Measurements from ENCODE around the gene ETFBKMT. TPM values are rescaled to one million over a fixed set of nuclear protein-coding genes. Genes with fewer than 3 reads are reported as not detected.

ETFBKMT gene
- polyA plus RNA-seq, 1 donor from 2014 or later = 1.7 TPM

GRCh38 chr12:31641509-31642090 lies 17.9 kb upstream of the ETFBKMT start:
- Histone ChIP-seq H3K27ac (ENCODE audit: low read length) (no peak overlapping the region), H3F3A (ENCODE audit: insufficient read depth, low read length, poor library complexity, severe bottlenecking) (no peaks in the 10 kb centered on the region), H3K4me3 (ENCODE audit: low read length) (no peak overlapping the region), H3K4me2 (ENCODE audit: low read length) (no peak overlapping the region), H3K9ac (ENCODE audit: low read length) (no peak overlapping the region), H3K79me2 (replicated peaks; ENCODE audit: insufficient read depth, low read length) (no peaks in the 10 kb centered on the region), H3K36me3 (ENCODE audit: insufficient read depth, low read length) (no peaks in the 10 kb centered on the region), H3K27me3 (ENCODE audit: insufficient read depth, low read depth, low read length) (no peaks in the 10 kb centered on the region), H2AFZ (ENCODE audit: low read depth, low read length) (no peak overlapping the region), H3K9me2 (ENCODE audit: insufficient read depth, low read length) (no peaks in the 10 kb centered on the region), H4K20me1 (ENCODE audit: insufficient read depth) (no peaks in the 10 kb centered on the region), H3K9me3 (ENCODE audit: low read length) (no peaks in the 10 kb centered on the region)
- no peak for TF ChIP-seq EZH2 (IDR thresholded peaks at IDR 0.05; ENCODE audit: borderline replicate concordance, insufficient read depth, low read length, poor library complexity, severe bottlenecking)
- no peak for TF ChIP-seq SMC3 (conservative IDR thresholded peaks at IDR 0.05; ENCODE audit: poor library complexity)
- TF ChIP-seq EP300 (conservative IDR thresholded peaks at IDR 0.05; ENCODE audit: poor library complexity, severe bottlenecking) = no peak
- no peak for TF ChIP-seq TAF1 (IDR thresholded peaks at IDR 0.05; ENCODE audit: low read depth)
- no peak for TF ChIP-seq RAD21 (conservative IDR thresholded peaks at IDR 0.05)

GRCh38 chr12:31644536-31644935 lies 15.0 kb upstream of the ETFBKMT start:
- H2AFZ ChIP-seq (ENCODE audit: low read depth, low read length) = no peak overlapping the region
- TF ChIP-seq POLR2AphosphoS5 (IDR thresholded peaks at IDR 0.05) (no peak), TAF1 (IDR thresholded peaks at IDR 0.05; ENCODE audit: low read depth) (no peak), EZH2 (IDR thresholded peaks at IDR 0.05; ENCODE audit: borderline replicate concordance, insufficient read depth, low read length, poor library complexity, severe bottlenecking) (no peak), SMC3 (conservative IDR thresholded peaks at IDR 0.05; ENCODE audit: poor library complexity) (no peak), EP300 (conservative IDR thresholded peaks at IDR 0.05; ENCODE audit: poor library complexity, severe bottlenecking) (no peak)
- H3K4me3 ChIP-seq (ENCODE audit: low read length) = no peak overlapping the region
- no peak overlapping the region for H3K4me2 ChIP-seq (ENCODE audit: low read length)
- H3K9me3 ChIP-seq (ENCODE audit: low read length) = no peaks in the 10 kb centered on the region
- H3K36me3 ChIP-seq (ENCODE audit: insufficient read depth, low read length) = no peaks in the 10 kb centered on the region
- no peaks in the 10 kb centered on the region for H3K9me2 ChIP-seq (ENCODE audit: insufficient read depth, low read length)
- no peak overlapping the region for H3K9ac ChIP-seq (ENCODE audit: low read length)
- no peaks in the 10 kb centered on the region for H3F3A ChIP-seq (ENCODE audit: insufficient read depth, low read length, poor library complexity, severe bottlenecking)
- no peaks in the 10 kb centered on the region for H3K79me2 ChIP-seq (replicated peaks; ENCODE audit: insufficient read depth, low read length)
- H3K27me3 ChIP-seq (ENCODE audit: insufficient read depth, low read depth, low read length) = no peaks in the 10 kb centered on the region
- H3K27ac ChIP-seq (ENCODE audit: low read length) = no peak overlapping the region
- no peaks in the 10 kb centered on the region for H4K20me1 ChIP-seq (ENCODE audit: insufficient read depth)

GRCh38 chr12:31645924-31646323 lies 13.6 kb upstream of the ETFBKMT start:
- Histone ChIP-seq H3F3A (ENCODE audit: insufficient read depth, low read length, poor library complexity, severe bottlenecking) (no peaks in the 10 kb centered on the region), H3K9me2 (ENCODE audit: insufficient read depth, low read length) (no peaks in the 10 kb centered on the region), H3K9ac (ENCODE audit: low read length) (no peak overlapping the region), H3K27ac (ENCODE audit: low read length) (no peak overlapping the region), H3K9me3 (ENCODE audit: low read length) (no peaks in the 10 kb centered on the region), H3K27me3 (ENCODE audit: insufficient read depth, low read depth, low read length) (no peaks in the 10 kb centered on the region), H3K4me2 (ENCODE audit: low read length) (no peak overlapping the region), H3K79me2 (replicated peaks; ENCODE audit: insufficient read depth, low read length) (no peaks in the 10 kb centered on the region), H2AFZ (ENCODE audit: low read depth, low read length) (no peak overlapping the region), H3K4me3 (ENCODE audit: low read length) (no peak overlapping the region), H4K20me1 (ENCODE audit: insufficient read depth) (no peaks in the 10 kb centered on the region), H3K36me3 (ENCODE audit: insufficient read depth, low read length) (no peaks in the 10 kb centered on the region)
- TF ChIP-seq SMC3 (conservative IDR thresholded peaks at IDR 0.05; ENCODE audit: poor library complexity) = no peak
- TF ChIP-seq TAF1 (IDR thresholded peaks at IDR 0.05; ENCODE audit: low read depth) = no peak
- no peak for TF ChIP-seq CTCF (IDR thresholded peaks at IDR 0.05; ENCODE audit: poor library complexity, severe bottlenecking)
- TF ChIP-seq REST (IDR thresholded peaks at IDR 0.05; ENCODE audit: borderline replicate concordance) = no peak
- TF ChIP-seq EZH2 (IDR thresholded peaks at IDR 0.05; ENCODE audit: borderline replicate concordance, insufficient read depth, low read length, poor library complexity, severe bottlenecking) = no peak
- TF ChIP-seq MXI1 (conservative IDR thresholded peaks at IDR 0.05; ENCODE audit: poor library complexity, severe bottlenecking) = no peak
- TF ChIP-seq RAD21 (conservative IDR thresholded peaks at IDR 0.05) = no peak
- no peak for TF ChIP-seq POLR2AphosphoS5 (IDR thresholded peaks at IDR 0.05)
- no peak for TF ChIP-seq EP300 (conservative IDR thresholded peaks at IDR 0.05; ENCODE audit: poor library complexity, severe bottlenecking)

Measured in neural cell (in vitro differentiated cells).